Measurements from ENCODE around the gene SEMA3D. TPM values are rescaled to one million over a fixed set of nuclear protein-coding genes. Genes with fewer than 3 reads are reported as not detected.

Gene SEMA3D
- total RNA-seq, 2 experiments from 2014 or later, result not detected

DNA sequence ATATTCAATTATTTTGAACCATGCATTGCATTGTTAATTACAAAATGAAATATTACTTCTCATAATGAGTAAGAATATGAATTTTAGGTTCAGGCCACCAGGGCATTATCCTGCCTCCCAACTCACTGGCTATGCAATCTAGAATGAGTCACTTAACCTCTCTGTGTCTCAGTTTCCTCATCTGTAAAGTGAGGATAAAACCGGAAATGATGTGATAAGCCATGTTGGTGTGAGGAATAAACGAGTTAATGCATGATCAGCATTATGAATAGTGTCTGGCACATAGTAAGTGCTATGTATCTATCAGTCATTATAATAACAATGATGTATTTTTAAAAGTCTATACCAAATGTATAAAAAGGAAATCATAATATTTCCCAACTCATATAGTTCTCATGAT is 85.5 kb downstream of the SEMA3D start:
- Mint-ChIP-seq H3K4me1 (no peaks in the 10 kb centered on the region), H3K27me3 (no peaks in the 10 kb centered on the region)

DNA sequence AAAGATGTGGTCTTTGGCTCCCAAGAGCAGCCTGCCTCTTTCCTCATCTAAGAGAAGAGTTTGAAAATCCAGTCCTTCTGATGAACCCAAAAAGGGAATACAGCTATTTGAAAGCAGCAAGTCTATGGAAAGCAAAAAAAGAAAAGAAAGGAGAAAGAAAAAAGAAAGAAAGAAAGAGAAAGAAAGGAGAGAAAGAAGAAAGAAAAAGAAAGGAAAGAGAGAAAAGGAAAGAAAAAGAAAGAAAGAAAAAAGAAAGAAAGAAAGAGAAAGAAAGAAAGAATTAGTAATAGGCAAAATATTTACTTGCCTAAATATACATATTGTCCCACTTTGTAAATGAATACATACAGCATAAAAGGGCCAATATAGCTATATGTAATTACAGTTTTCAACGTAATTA is 89.0 kb downstream of the SEMA3D start:
- POLR2A ChIA-PET, result no interaction called here
- no peaks in the 10 kb centered on the region for H3K27me3 Mint-ChIP-seq
- DNase-seq (no peak), ATAC-seq (ENCODE audit: low read depth) (no peak)
- H3K4me1 Mint-ChIP-seq, result no peaks in the 10 kb centered on the region
- no peaks in the 10 kb centered on the region for H3K36me3 Mint-ChIP-seq
- H3K4me3 Mint-ChIP-seq, result no peak overlapping the region
- no peaks in the 10 kb centered on the region for H3K9me3 Mint-ChIP-seq
- H3K27ac Mint-ChIP-seq, result no peak overlapping the region

More for the DNA sequence above, 85.5 kb downstream of the SEMA3D start:
- Mint-ChIP-seq H3K4me3 (no peak overlapping the region), H3K9me3 (no peaks in the 10 kb centered on the region), H3K27ac (no peak overlapping the region), H3K36me3 (no peaks in the 10 kb centered on the region)
- ATAC-seq (ENCODE audit: low read depth) (no peak), DNase-seq (no peak)
- POLR2A ChIA-PET, result no interaction called here

DNA sequence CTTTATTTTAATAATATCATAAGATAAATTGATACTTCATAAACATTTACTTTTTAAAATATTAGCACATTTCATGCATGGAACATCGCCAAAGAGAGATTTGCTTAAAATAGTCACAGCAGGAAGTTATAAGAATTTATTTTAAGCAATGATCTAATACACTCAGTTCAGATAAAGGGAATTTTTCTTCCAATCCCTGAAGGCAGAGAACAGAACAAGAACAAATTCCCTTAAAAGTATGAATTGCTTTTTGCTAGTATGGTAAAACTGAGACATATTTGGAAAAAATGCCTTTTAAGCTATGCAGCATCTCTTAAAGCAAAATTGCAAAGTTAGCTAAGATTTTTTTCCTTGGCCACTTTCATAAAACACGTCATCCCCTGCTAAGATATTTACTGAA is 91.0 kb downstream of the SEMA3D start:
- no peaks in the 10 kb centered on the region for H3K9me3 Mint-ChIP-seq
- no peaks in the 10 kb centered on the region for H3K36me3 Mint-ChIP-seq
- no peak overlapping the region for H3K4me3 Mint-ChIP-seq
- no peak for ATAC-seq (ENCODE audit: low read depth)
- POLR2A ChIA-PET, result no interaction called here
- no peak overlapping the region for H3K27ac Mint-ChIP-seq
- no peaks in the 10 kb centered on the region for H3K27me3 Mint-ChIP-seq
- no peak for DNase-seq
- no peaks in the 10 kb centered on the region for H3K4me1 Mint-ChIP-seq

DNA sequence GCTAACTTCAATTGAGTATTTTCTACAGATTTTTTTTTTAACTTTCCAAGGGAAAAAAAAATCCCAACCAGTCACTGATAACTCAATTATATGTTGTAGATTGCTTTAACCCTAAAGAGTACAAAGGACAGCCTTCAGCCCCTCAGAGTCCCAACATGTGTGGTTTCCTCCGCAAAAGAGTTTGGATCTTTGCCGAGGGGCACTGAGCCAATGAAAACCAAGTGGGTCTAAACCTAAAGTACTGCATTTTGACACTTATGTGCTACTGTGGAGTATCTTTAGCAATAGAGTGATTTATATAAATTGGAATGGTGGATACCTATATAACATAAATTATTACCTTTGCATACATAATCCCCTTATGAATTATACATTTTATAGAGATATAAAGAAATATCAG is 91.5 kb downstream of the SEMA3D start:
- H3K9me3 Mint-ChIP-seq, result no peaks in the 10 kb centered on the region
- DNase-seq (no peak), ATAC-seq (ENCODE audit: low read depth) (no peak)
- H3K36me3 Mint-ChIP-seq, result no peaks in the 10 kb centered on the region
- no peaks in the 10 kb centered on the region for H3K27me3 Mint-ChIP-seq
- no peaks in the 10 kb centered on the region for H3K4me1 Mint-ChIP-seq
- no peak overlapping the region for H3K27ac Mint-ChIP-seq
- POLR2A ChIA-PET, result no interaction called here
- H3K4me3 Mint-ChIP-seq, result no peak overlapping the region

DNA sequence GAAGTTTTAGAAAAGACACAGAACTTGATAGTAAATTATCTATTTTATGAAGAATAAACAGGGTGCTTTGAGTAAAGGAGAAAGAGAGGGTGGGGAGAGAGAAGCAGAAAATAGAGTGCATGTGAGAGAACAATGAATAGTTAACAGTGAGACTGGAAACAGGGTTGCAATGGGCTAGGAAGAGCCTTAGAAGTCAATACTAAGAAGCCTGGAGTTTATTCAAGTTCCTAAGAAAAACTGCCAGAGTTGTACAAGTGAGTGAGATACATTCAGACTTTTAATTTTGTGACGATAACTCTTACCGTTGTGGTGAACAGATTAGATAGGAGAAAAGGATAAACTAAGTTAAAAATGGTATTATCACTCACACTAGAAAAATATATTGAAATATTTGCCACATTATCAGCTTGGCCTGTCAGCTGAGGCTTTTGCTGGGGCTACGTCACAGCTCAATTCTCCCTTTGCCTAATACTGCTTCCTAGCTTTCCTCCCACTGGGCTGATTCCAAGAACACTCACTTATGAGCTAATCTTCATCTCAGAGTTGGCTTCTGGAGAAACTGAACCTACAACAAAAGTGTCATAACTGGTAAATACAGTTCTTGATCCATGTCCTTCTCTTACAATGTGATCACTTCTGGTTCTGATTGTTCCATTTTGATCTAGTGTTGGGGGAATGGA is 92.7 kb downstream of the SEMA3D start:
- DNase-seq (no peak), ATAC-seq (ENCODE audit: low read depth) (no peak)
- no peaks in the 10 kb centered on the region for H3K27me3 Mint-ChIP-seq
- no peaks in the 10 kb centered on the region for H3K4me1 Mint-ChIP-seq
- no peak overlapping the region for H3K4me3 Mint-ChIP-seq
- H3K36me3 Mint-ChIP-seq, result no peaks in the 10 kb centered on the region
- H3K9me3 Mint-ChIP-seq, result no peaks in the 10 kb centered on the region
- POLR2A ChIA-PET, result no interaction called here
- no peak overlapping the region for H3K27ac Mint-ChIP-seq

DNA sequence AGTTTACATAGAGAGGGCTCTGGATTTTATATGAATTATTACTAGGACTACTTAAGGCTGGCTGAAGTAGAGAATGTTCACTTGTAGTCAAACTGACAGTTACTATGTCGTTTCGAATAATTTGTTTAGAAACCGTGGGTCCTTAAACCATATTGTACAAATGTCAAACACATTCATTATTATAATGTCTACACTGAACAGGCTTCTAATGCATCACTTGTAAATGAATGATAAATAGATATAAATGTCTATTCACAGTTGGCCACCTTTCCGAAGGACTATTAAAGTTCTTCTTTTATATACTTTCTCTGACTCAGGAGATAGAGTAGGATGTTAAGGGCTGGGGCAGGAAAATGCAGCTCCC is 95.3 kb downstream of the SEMA3D start:
- Mint-ChIP-seq H3K9me3 (no peaks in the 10 kb centered on the region), H3K4me3 (no peak overlapping the region), H3K36me3 (no peaks in the 10 kb centered on the region), H3K27me3 (no peaks in the 10 kb centered on the region), H3K27ac (no peak overlapping the region), H3K4me1 (no peaks in the 10 kb centered on the region)
- no peak for ATAC-seq (ENCODE audit: low read depth)
- POLR2A ChIA-PET, result no interaction called here
- no peak for DNase-seq

DNA sequence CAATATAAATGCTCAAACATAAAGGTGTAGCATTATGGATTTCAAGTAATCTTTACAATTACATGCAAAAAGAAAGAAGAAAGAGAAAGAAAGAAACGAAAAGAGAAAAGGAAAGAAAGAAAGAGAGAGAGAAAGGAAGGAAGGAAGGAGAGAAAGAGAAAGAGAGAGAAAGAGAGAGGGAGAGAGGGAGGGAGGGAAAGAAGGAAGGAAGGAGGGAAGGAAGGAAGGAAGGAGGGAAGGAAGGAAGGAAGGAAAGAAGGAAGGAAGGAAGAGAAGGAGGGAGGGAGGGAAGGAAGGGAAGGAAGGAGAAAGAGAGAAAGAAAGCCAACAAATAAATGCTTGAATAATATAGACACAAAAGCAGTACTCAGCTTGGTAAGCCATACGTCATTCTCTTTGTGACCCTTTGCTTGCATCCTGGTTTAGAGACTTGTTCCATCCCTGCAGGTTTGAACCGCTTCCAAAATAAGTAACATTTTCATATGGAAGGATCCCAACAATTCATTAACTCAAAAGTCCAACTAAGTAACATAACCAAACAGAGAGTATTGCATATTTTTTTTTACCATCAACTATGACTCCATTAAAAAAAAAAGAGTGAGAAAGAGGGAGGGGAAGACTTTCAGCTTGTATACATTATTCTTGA is 95.8 kb downstream of the SEMA3D start:
- ATAC-seq (ENCODE audit: low read depth), result no peak
- H3K4me1 Mint-ChIP-seq, result no peaks in the 10 kb centered on the region
- DNase-seq, result no peak
- no peak overlapping the region for H3K4me3 Mint-ChIP-seq
- H3K9me3 Mint-ChIP-seq, result no peaks in the 10 kb centered on the region
- no peaks in the 10 kb centered on the region for H3K36me3 Mint-ChIP-seq
- no peak overlapping the region for H3K27ac Mint-ChIP-seq
- no peaks in the 10 kb centered on the region for H3K27me3 Mint-ChIP-seq
- POLR2A ChIA-PET, result no interaction called here

DNA sequence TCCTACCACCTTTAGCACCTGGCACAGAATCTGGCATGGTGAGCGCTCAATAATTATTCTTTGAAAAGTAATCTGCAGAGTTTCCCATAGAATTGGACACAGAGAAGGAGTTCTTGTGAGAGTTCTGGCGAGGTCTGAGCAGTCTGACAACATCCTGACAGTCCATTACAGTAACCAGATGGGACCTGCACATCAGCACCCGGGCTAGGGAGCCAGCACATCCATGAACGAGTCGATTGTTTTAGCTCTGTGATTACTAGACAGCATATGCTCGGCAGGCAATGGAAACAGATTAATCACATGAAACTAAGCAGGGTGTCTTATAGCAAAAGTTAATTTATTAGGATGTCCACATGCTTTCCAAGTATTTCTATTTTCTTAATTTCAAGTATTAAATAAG is 96.7 kb downstream of the SEMA3D start:
- Mint-ChIP-seq H3K27me3 (no peaks in the 10 kb centered on the region), H3K36me3 (no peaks in the 10 kb centered on the region), H3K4me1 (no peaks in the 10 kb centered on the region), H3K9me3 (no peaks in the 10 kb centered on the region), H3K27ac (no peak overlapping the region), H3K4me3 (no peak overlapping the region)
- POLR2A ChIA-PET, result no interaction called here
- no peak for DNase-seq
- no peak for ATAC-seq (ENCODE audit: low read depth)

DNA sequence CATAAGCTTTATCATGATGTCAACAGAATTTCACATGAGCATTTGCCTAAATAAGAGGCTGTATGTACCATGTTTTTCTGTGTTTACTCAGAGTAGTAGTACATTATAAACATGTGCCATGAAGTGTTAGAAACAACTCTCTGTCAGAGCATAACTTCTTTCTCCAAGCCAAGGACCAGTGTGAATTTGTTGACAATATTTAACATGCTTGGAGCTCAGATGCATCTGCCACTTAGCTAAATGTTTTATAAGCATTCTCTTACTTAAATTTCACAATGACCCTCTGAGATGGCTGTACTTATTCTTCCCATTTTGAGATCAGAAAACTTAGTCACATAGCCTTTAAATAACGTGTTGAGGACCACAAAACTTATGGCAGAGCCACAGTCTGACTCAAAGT is 105.0 kb downstream of the SEMA3D start:
- Mint-ChIP-seq H3K4me3 (no peak overlapping the region), H3K36me3 (no peaks in the 10 kb centered on the region), H3K27me3 (no peaks in the 10 kb centered on the region), H3K27ac (no peak overlapping the region), H3K4me1 (no peaks in the 10 kb centered on the region), H3K9me3 (no peaks in the 10 kb centered on the region)
- ATAC-seq (ENCODE audit: low read depth) (no peak), DNase-seq (no peak)
- POLR2A ChIA-PET, result no interaction called here

DNA sequence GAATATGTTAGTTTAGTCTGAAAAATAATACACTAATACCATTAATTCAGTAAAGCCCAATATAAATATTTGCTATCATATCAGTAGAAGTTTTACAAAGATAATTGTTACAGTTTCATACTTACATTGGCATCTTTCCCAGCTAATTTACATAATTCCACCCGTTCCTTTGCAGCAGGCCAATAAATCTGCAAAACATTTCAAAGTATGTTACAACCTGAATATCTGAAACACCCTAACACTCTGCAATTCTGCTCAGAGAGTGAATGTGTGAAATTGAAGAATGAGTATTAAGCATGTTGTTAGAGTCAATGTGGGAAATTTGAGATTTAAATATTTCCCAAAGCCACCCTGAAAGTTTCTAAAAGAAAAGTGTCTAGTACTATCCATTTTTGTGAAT is 105.5 kb downstream of the SEMA3D start:
- no peaks in the 10 kb centered on the region for H3K27me3 Mint-ChIP-seq
- no peak for DNase-seq
- H3K9me3 Mint-ChIP-seq, result no peaks in the 10 kb centered on the region
- ATAC-seq (ENCODE audit: low read depth), result no peak
- no peak overlapping the region for H3K27ac Mint-ChIP-seq
- H3K36me3 Mint-ChIP-seq, result no peaks in the 10 kb centered on the region
- H3K4me1 Mint-ChIP-seq, result no peaks in the 10 kb centered on the region
- no peak overlapping the region for H3K4me3 Mint-ChIP-seq
- POLR2A ChIA-PET, result no interaction called here

DNA sequence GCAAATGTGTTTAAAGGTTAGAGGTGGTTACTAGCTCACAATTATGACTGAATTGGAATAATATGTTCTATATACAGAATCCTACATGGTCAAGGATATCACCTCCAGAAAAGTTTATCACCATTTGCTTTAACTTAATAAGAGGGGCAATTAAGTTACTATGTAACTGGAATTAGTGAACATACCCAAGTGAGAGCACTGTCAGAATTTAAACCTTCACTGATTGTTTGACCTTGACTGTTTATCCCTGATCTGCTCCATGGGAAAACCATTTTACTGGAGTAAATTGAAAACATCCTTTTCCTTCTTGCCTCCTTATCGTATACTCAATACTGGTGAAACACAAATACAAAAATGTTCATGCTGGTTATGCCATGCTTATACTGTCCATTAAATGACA is 107.4 kb downstream of the SEMA3D start:
- Mint-ChIP-seq H3K4me3 (no peak overlapping the region), H3K4me1 (no peaks in the 10 kb centered on the region), H3K27ac (no peak overlapping the region), H3K36me3 (no peaks in the 10 kb centered on the region), H3K27me3 (no peaks in the 10 kb centered on the region), H3K9me3 (no peaks in the 10 kb centered on the region)
- DNase-seq (no peak), ATAC-seq (ENCODE audit: low read depth) (no peak)
- POLR2A ChIA-PET, result no interaction called here

DNA sequence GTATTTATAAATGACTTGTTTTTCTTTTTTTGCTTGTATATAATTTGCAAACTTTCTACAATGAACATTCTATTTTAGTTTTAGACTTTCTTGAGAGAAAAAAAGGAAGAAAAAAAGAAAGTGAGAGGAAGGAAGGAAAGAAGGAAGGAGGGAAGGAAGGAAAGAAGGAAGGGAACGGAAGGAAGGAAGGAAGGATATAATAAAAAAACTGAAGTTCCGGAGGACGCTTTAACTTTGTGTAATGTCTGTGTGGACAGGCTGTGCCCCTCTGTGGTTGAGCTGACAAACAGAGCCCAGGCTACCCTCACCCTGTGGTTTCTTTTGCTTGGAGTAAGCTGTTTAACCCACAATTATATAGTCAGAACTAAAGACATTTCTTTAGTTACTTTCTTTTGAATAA is 108.7 kb downstream of the SEMA3D start:
- H3K4me3 Mint-ChIP-seq, result no peak overlapping the region
- H3K9me3 Mint-ChIP-seq, result no peaks in the 10 kb centered on the region
- DNase-seq, result no peak
- H3K4me1 Mint-ChIP-seq, result no peaks in the 10 kb centered on the region
- no peaks in the 10 kb centered on the region for H3K36me3 Mint-ChIP-seq
- no peaks in the 10 kb centered on the region for H3K27me3 Mint-ChIP-seq
- H3K27ac Mint-ChIP-seq, result no peak overlapping the region
- ATAC-seq (ENCODE audit: low read depth), result no peak
- POLR2A ChIA-PET, result no interaction called here

DNA sequence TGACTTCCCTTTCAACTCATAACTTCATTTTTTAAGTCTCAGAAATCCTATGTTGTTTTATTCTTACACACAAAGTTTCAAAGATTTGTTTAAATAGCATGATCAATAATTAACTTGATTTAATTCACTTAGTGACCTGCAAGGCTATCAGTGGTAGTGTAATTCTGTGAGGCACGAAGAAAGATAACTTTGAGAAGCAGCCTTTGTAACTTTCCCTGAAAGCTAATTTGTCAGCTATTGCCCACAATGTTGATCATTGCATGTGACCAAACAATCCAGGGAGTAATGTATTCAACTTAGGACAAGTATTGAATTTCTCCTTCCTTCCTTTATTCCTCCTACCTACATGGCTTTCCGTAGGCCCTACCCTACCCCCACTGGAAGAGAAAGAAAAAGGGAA is 111.0 kb downstream of the SEMA3D start:
- no peaks in the 10 kb centered on the region for H3K27me3 Mint-ChIP-seq
- H3K4me3 Mint-ChIP-seq, result no peak overlapping the region
- H3K27ac Mint-ChIP-seq, result no peak overlapping the region
- H3K36me3 Mint-ChIP-seq, result no peaks in the 10 kb centered on the region
- POLR2A ChIA-PET, result no interaction called here
- H3K9me3 Mint-ChIP-seq, result no peaks in the 10 kb centered on the region
- H3K4me1 Mint-ChIP-seq, result no peaks in the 10 kb centered on the region
- DNase-seq (no peak), ATAC-seq (ENCODE audit: low read depth) (no peak)

DNA sequence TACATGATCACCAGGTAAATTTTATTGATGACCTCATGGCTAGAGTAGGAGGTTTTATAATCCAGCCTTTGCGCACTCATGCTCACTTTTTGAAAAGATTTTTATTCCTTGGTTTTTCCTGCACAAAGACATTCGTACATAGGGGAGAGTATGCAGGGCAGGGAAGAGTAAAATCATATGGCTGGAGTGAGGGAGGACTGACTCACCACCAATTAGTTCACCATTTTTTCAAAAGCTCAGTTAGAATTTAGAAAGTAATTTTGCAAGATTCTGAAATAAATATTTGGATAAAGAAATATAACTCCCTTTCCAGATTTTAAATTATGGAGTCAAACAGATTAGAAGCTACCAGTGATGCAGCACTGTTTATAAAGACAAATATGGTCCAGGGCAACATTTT is 111.9 kb downstream of the SEMA3D start:
- Mint-ChIP-seq H3K4me1 (no peaks in the 10 kb centered on the region), H3K27me3 (no peaks in the 10 kb centered on the region), H3K36me3 (no peaks in the 10 kb centered on the region), H3K4me3 (no peak overlapping the region), H3K27ac (no peak overlapping the region), H3K9me3 (no peaks in the 10 kb centered on the region)
- POLR2A ChIA-PET, result no interaction called here
- no peak for DNase-seq
- no peak for ATAC-seq (ENCODE audit: low read depth)

DNA sequence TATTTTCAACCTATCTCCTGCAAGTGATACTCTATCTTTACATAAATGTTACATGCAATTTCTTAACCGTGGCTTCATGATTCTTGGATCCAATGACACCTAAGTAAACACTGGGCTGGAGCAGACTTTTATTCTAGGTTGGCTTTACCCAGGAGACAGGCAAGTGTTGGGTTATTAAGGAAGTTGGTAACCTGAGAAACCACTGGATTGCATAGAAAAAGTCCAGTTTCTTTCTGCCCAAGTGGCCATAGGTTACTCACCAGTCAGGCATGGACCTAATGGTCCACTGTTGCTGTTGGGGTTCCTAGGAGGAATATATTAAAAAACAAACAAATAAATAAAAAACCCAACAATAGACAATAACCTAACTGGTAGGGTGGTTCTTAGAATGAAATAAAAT is 112.8 kb downstream of the SEMA3D start:
- Mint-ChIP-seq H3K27me3 (no peaks in the 10 kb centered on the region), H3K36me3 (no peaks in the 10 kb centered on the region), H3K4me1 (no peaks in the 10 kb centered on the region), H3K27ac (no peak overlapping the region), H3K9me3 (no peaks in the 10 kb centered on the region), H3K4me3 (no peak overlapping the region)
- POLR2A ChIA-PET, result no interaction called here
- ATAC-seq (ENCODE audit: low read depth) (no peak), DNase-seq (no peak)

All from activated naive CD8-positive, alpha-beta T cell treated with anti-CD3 and anti-CD28 coated beads, Interleukin-2, amount 10 ng/mL, durations not matched to agents 7 days and 5 days (primary cell).